ENCODE data around the gene OPCML.

Gene OPCML

GRCh38 chr11:133531971-133532651 is at the start of gene OPCML:
OPCML (minus strand) TSS chr11:133532501.
- DNase-seq: peak; percentile 19

- DNase-seq: no peak
These were observed 48.8 kb upstream of the OPCML start for GRCh38 chr11:133581091-133581490.

- no peak for DNase-seq
These were observed 47.1 kb upstream of the OPCML start for GRCh38 chr11:133579165-133580031.

GRCh38 chr11:133577403-133577802 is 45.1 kb upstream of the OPCML start:
- no peak for DNase-seq

GRCh38 chr11:133576351-133576750 is 44.0 kb upstream of the OPCML start:
- no peak for DNase-seq

- no peak for DNase-seq
These were observed 40.8 kb upstream of the OPCML start for GRCh38 chr11:133573081-133573480.

- no peak for DNase-seq
These were observed 38.1 kb upstream of the OPCML start for GRCh38 chr11:133570376-133570775.

- DNase-seq: no peak
These were observed 31.3 kb upstream of the OPCML start for GRCh38 chr11:133563505-133564025.

- no peak for DNase-seq
These were observed 28.2 kb upstream of the OPCML start for GRCh38 chr11:133560472-133560855.

- DNase-seq: no peak
These were observed 27.7 kb upstream of the OPCML start for GRCh38 chr11:133559833-133560471.

GRCh38 chr11:133559382-133559781 is 27.1 kb upstream of the OPCML start:
- DNase-seq: no peak

- no peak for DNase-seq
These were observed 22.7 kb upstream of the OPCML start for GRCh38 chr11:133555034-133555433.

GRCh38 chr11:133553885-133554740 is 21.8 kb upstream of the OPCML start:
- no peak for DNase-seq

GRCh38 chr11:133552938-133553337 is 20.6 kb upstream of the OPCML start:
- DNase-seq: no peak

- DNase-seq: no peak
These were observed 18.8 kb upstream of the OPCML start for GRCh38 chr11:133551064-133551463.

GRCh38 chr11:133549826-133550225 is 17.5 kb upstream of the OPCML start:
- DNase-seq: no peak

- DNase-seq: no peak
These were observed 16.3 kb upstream of the OPCML start for GRCh38 chr11:133548641-133549040.

- no peak for DNase-seq
These were observed 15.7 kb upstream of the OPCML start for GRCh38 chr11:133547808-133548494.

GRCh38 chr11:133545199-133545803 is 13.0 kb upstream of the OPCML start:
- no peak for DNase-seq

- no peak for DNase-seq
These were observed 9.4 kb upstream of the OPCML start for GRCh38 chr11:133541720-133542095.

GRCh38 chr11:133541021-133541719 is 8.9 kb upstream of the OPCML start:
- DNase-seq: no peak
